IPS-NIHi11 (cell line): ENCODE data around the gene USP17L11.
"Not testable (repeated sequence)": the region's sequence is repeated elsewhere in the genome, so short reads cannot be mapped to it uniquely, and the experiment has no call there.

Experiments
- DNase-seq: peaks from one replicate; pipeline ENCODE4 v3.0.0; 2012; ENCODE audit warnings: mixed read lengths, low spot score

Gene USP17L11

GRCh38 chr4:9215105-9215504, at the start of gene USP17L11:
TSS of gene USP17L11 (plus strand) at chr4:9215405. CDS start at chr4:9215405, 0 bp downstream.
- not testable (repeated sequence) for DNase-seq

- DNase-seq = not testable (repeated sequence)
These were observed 49.2 kb upstream of the USP17L11 start for GRCh38 chr4:9165990-9166389.

GRCh38 chr4:9169791-9170459, 45.3 kb upstream of the USP17L11 start, which contains the start of gene FAM90A26:
TSS of gene FAM90A26 (plus strand) at chr4:9170409. CDS start at chr4:9173173, 2,764 bp downstream.
- DNase-seq = not testable (repeated sequence)

- not testable (repeated sequence) for DNase-seq
These were observed 4.8 kb upstream of the USP17L11 start, which contains the start of gene USP17L10 for GRCh38 chr4:9210357-9210756. TSS of gene USP17L10 (plus strand) at chr4:9210657. CDS start at chr4:9210657, 0 bp downstream.

- DNase-seq = not testable (repeated sequence)
These were observed 504 bp upstream of the USP17L11 start for GRCh38 chr4:9214701-9215100.

- DNase-seq = not testable (repeated sequence)
These were observed 4.6 kb downstream of the USP17L11 start, which contains the start of gene USP17L12 for GRCh38 chr4:9219852-9220251. TSS of gene USP17L12 (plus strand) at chr4:9220152. CDS start at chr4:9220152, 0 bp downstream.

GRCh38 chr4:9224596-9224995, 9.4 kb downstream of the USP17L11 start, which contains the start of gene USP17L13:
TSS of gene USP17L13 (plus strand) at chr4:9224896. CDS start at chr4:9224896, 0 bp downstream.
- not testable (repeated sequence) for DNase-seq

GRCh38 chr4:9230249-9230648, 15.0 kb downstream of the USP17L11 start:
- not testable (repeated sequence) for DNase-seq

- not testable (repeated sequence) for DNase-seq
These were observed 18.9 kb downstream of the USP17L11 start, which contains the start of gene USP17L15 for GRCh38 chr4:9234085-9234484. TSS of gene USP17L15 (plus strand) at chr4:9234385. CDS start at chr4:9234385, 0 bp downstream.

- DNase-seq = not testable (repeated sequence)
These were observed 23.3 kb downstream of the USP17L11 start for GRCh38 chr4:9238461-9238860.

GRCh38 chr4:9243579-9243978, 28.4 kb downstream of the USP17L11 start, which contains the start of gene USP17L17:
TSS of gene USP17L17 (plus strand) at chr4:9243879. CDS start at chr4:9243879, 0 bp downstream.
- not testable (repeated sequence) for DNase-seq

- DNase-seq = not testable (repeated sequence)
These were observed 32.9 kb downstream of the USP17L11 start, which contains the start of gene USP17L18 for GRCh38 chr4:9247953-9248680. TSS of gene USP17L18 (plus strand) at chr4:9248630. CDS start at chr4:9248630, 0 bp downstream.

GRCh38 chr4:9253078-9253477, 37.9 kb downstream of the USP17L11 start, which contains the start of gene USP17L19:
TSS of gene USP17L19 (plus strand) at chr4:9253378. CDS start at chr4:9253378, 0 bp downstream.
- DNase-seq = not testable (repeated sequence)

GRCh38 chr4:9257824-9258223, 42.6 kb downstream of the USP17L11 start, which contains the start of gene USP17L20:
TSS of gene USP17L20 (plus strand) at chr4:9258124. CDS start at chr4:9258124, 0 bp downstream.
- not testable (repeated sequence) for DNase-seq

GRCh38 chr4:9262572-9262971, 47.4 kb downstream of the USP17L11 start, which contains the start of gene USP17L21:
TSS of gene USP17L21 (plus strand) at chr4:9262872. CDS start at chr4:9262872, 0 bp downstream.
- not testable (repeated sequence) for DNase-seq
